Ammon's horn (tissue), 1 donor: ENCODE measurements around the gene SUPT4H1.
A peak's percentile ranks its signal among the peaks of the same experiment; 100 is the strongest.

Experiments
- DNase-seq: peaks from one replicate; pipeline ENCODE4 v3.0.0-alpha.2; 2016; ENCODE audit warnings: low spot score

Gene SUPT4H1

GRCh38 chr17:58339755-58340404 is 12.1 kb downstream of the SUPT4H1 start:
- DNase-seq = no peak

GRCh38 chr17:58338841-58339754 is 12.9 kb downstream of the SUPT4H1 start:
- DNase-seq = no peak

GRCh38 chr17:58338454-58338840 is 13.6 kb downstream of the SUPT4H1 start:
- DNase-seq = no peak

GRCh38 chr17:58337600-58338453 is 14.2 kb downstream of the SUPT4H1 start:
- DNase-seq = peak; percentile 67

- DNase-seq = no peak
These were observed 14.8 kb downstream of the SUPT4H1 start for GRCh38 chr17:58337210-58337599.

GRCh38 chr17:58336456-58337209 is 15.4 kb downstream of the SUPT4H1 start:
- DNase-seq = no peak

- DNase-seq = no peak
These were observed 16.1 kb downstream of the SUPT4H1 start for GRCh38 chr17:58335779-58336455.

GRCh38 chr17:58335061-58335731 is 16.8 kb downstream of the SUPT4H1 start:
- no peak for DNase-seq

GRCh38 chr17:58334661-58335060 is 17.3 kb downstream of the SUPT4H1 start:
- no peak for DNase-seq

- DNase-seq = no peak
These were observed 17.7 kb downstream of the SUPT4H1 start for GRCh38 chr17:58334256-58334655.

- DNase-seq = no peak
These were observed 18.2 kb downstream of the SUPT4H1 start for GRCh38 chr17:58333736-58334207.

- DNase-seq = no peak
These were observed 18.9 kb downstream of the SUPT4H1 start for GRCh38 chr17:58332778-58333735.

GRCh38 chr17:58331815-58332777 is 19.9 kb downstream of the SUPT4H1 start:
- DNase-seq = peak; percentile 74

- no peak for DNase-seq
These were observed 20.8 kb downstream of the SUPT4H1 start for GRCh38 chr17:58330997-58331814.

GRCh38 chr17:58330538-58330996 is 21.4 kb downstream of the SUPT4H1 start:
- no peak for DNase-seq

GRCh38 chr17:58329810-58330537 is 22.0 kb downstream of the SUPT4H1 start:
- no peak for DNase-seq
